Endothelial cell of umbilical vein (primary cell): ENCODE data around the gene HOXB4. TPM values are rescaled to one million over a fixed set of nuclear protein-coding genes. Genes with fewer than 3 reads are reported as not detected.

Source experiments
- BruUV-seq: library from RNA; stranded (reverse); fragments of 400-500 nt; replicated peaks from 2 replicates; lab custom pipeline; 2021; lab: Mats Ljungman, UMichigan
- CTCF ChIA-PET: fragments of 300-600, 350-600 bp; sonication (Branson Sonifier 250); formaldehyde crosslinking; loops from one replicate; lab custom pipeline; 2021; ENCODE audit warnings: antibody characterized with exemption, inconsistent platforms; lab: Charles Lee
- POLR2A ChIA-PET: fragments of 300-600, 350-600 bp; sonication (Branson Sonifier 250); formaldehyde crosslinking; loops from one replicate; lab custom pipeline; 2021; ENCODE audit warnings: antibody characterized with exemption, inconsistent platforms; lab: Charles Lee
- DNase-seq: peaks from one replicate; pipeline ENCODE4 v3.0.0-alpha.2; 2011; ENCODE audit warnings: low read depth, low spot score
- FAIRE-seq: peaks from 2 replicates; lab custom pipeline; 2011; peaks lifted over from hg19 to GRCh38; lab: Jason Lieb, UNC
- H2AFZ ChIP-seq: 2 replicates; pipeline ENCODE4 v1.6.0; 2012; ENCODE audit warnings: low read depth, low read length, control low read depth, inconsistent platforms
- H3K27ac ChIP-seq: 2 replicates; pipeline ENCODE4 v1.5.1; 2011; ENCODE audit warnings: low read depth, mild to moderate bottlenecking, control low read depth, low read length, moderate library complexity; ENCODE audit not compliant: insufficient read depth
- H3K27me3 ChIP-seq, 2 experiments: 2 replicates each; pipeline versions ENCODE4 v1.6.0 to v1.6.1; 2011; ENCODE audit warnings: low read length in 2 of 2, mixed read lengths in 1 of 2; ENCODE audit not compliant: control insufficient read depth in 2 of 2, insufficient read depth in 2 of 2
- H3K36me3 ChIP-seq, 2 experiments: 2 replicates in 1 of 2; 3 replicates in 1 of 2; pipeline ENCODE4 v1.5.1; 2011; ENCODE audit warnings: low read length in 2 of 2, mild to moderate bottlenecking in 1 of 2, moderate library complexity in 1 of 2; ENCODE audit not compliant: control insufficient read depth in 2 of 2, insufficient read depth in 2 of 2; ENCODE audit errors: extremely low read depth in 1 of 2
- H3K4me1 ChIP-seq: 3 replicates; pipeline ENCODE4 v1.5.1; 2011; ENCODE audit warnings: mild to moderate bottlenecking, low read length; ENCODE audit not compliant: control insufficient read depth, insufficient read depth; ENCODE audit errors: extremely low read depth
- H3K4me2 ChIP-seq: 2 replicates; pipeline ENCODE4 v1.6.1; 2011; ENCODE audit warnings: low read length, control low read depth, mixed read lengths; ENCODE audit not compliant: insufficient read depth
- H3K4me3 ChIP-seq, 3 experiments: fragments of 200-600 bp in 1 of 3; sonication (generic), shearing (Covaris generic) in 1 of 3; replicated peaks in 1 of 3; 2 replicates each; pipeline ENCODE4 v1.5.1; 2011 to 2016; ENCODE audit warnings: control low read depth in 3 of 3, low read length in 3 of 3, mild to moderate bottlenecking in 2 of 3, inconsistent platforms in 1 of 3, low read depth in 1 of 3, moderate library complexity in 1 of 3; ENCODE audit not compliant: insufficient read depth in 1 of 3
- H3K79me2 ChIP-seq: 2 replicates; pipeline ENCODE4 v1.6.0; 2012; ENCODE audit warnings: low read length, inconsistent platforms; ENCODE audit not compliant: control insufficient read depth, insufficient read depth
- H3K9ac ChIP-seq: replicated peaks from 2 replicates; pipeline ENCODE3; 2011; ENCODE audit warnings: low read length, control low read depth; ENCODE audit not compliant: insufficient read depth; ENCODE audit errors: extremely low read depth
- H3K9me1 ChIP-seq: replicated peaks from 3 replicates; pipeline ENCODE4 v1.6.0; 2011; ENCODE audit warnings: mild to moderate bottlenecking, low read length; ENCODE audit not compliant: control insufficient read depth, insufficient read depth; ENCODE audit errors: extremely low read depth
- H3K9me3 ChIP-seq: replicated peaks from 2 replicates; pipeline ENCODE4 v1.5.1; 2012; ENCODE audit warnings: low read length, inconsistent platforms; ENCODE audit not compliant: control insufficient read depth, insufficient read depth
- H4K20me1 ChIP-seq: replicated peaks from 2 replicates; pipeline ENCODE3; 2011; ENCODE audit warnings: mild to moderate bottlenecking, low read length; ENCODE audit not compliant: control insufficient read depth, insufficient read depth; ENCODE audit errors: extremely low read depth
- CTCF ChIP-seq, 2 donors: IDR thresholded peaks; 1 replicate in 1 of 2; 2 replicates in 1 of 2; pipeline ENCODE4 v1.5.1; 2011; ENCODE audit warnings: low read length in 2 of 2, mild to moderate bottlenecking in 2 of 2, moderate library complexity in 2 of 2, control low read depth in 1 of 2, inconsistent platforms in 1 of 2, low read depth in 1 of 2; ENCODE audit not compliant: insufficient read depth in 1 of 2; ENCODE audit errors: extremely low read depth in 1 of 2
- EZH2 ChIP-seq: IDR thresholded peaks from 2 replicates; pipeline ENCODE4 v1.6.1; 2012; ENCODE audit warnings: borderline replicate concordance, low read depth, mild to moderate bottlenecking, moderate library complexity, low read length, inconsistent platforms; ENCODE audit not compliant: severe bottlenecking
- FOS ChIP-seq: IDR thresholded peaks from 2 replicates; pipeline ENCODE4 v1.6.1; 2011; ENCODE audit warnings: mild to moderate bottlenecking, low read length, moderate library complexity, borderline replicate concordance; ENCODE audit not compliant: insufficient read depth
- JUN ChIP-seq: IDR thresholded peaks from 2 replicates; pipeline ENCODE4 v1.6.1; 2011; ENCODE audit warnings: borderline replicate concordance, low read depth; ENCODE audit not compliant: insufficient read length, insufficient read depth
- dilution Hi-C: fragments of 300-500 bp; cut with MboI; formaldehyde crosslinking; loops from one replicate; pipeline ENCODE4 v1.15.0; 2019; ENCODE audit warnings: low sequenced_read_pairs; ENCODE audit not compliant: extremely low pct_ligation_motif_present
- intact Hi-C: fragments of 100-400 bp; cut with micrococcal nuclease; formaldehyde crosslinking; loops from one replicate; pipeline ENCODE4 v1.10.0; 2022
- polyA plus RNA-seq, 4 experiments: library from polyadenylated mRNA; depleted of rRNA in 3 of 4; stranded (reverse) in 3 of 4; unstranded in 1 of 4; fragments of >200 nt; gene quantifications; 2 replicates each; pipeline versions ENCODE4 v1.2.1 to v1.2.3, GENCODE V29; 2011 to 2012; ENCODE audit warnings: missing spikeins in 1 of 4
- total RNA-seq: library from RNA; stranded (reverse); gene quantifications from 2 replicates; pipeline ENCODE4 v1.2.3, GENCODE V29; 2021
- TF ChIP-seq, protein P1 (sequence below): IDR thresholded peaks from 2 replicates; pipeline ENCODE4 v1.6.1; 2011; ENCODE audit not compliant: insufficient read depth, insufficient read length

The HOXB4 gene
- total and polyA plus RNA-seq, 2 donors (not counting 3 experiments of a cell fraction or from before 2014, with no cell fraction given): 4.6 to 13.1 TPM

DNA sequence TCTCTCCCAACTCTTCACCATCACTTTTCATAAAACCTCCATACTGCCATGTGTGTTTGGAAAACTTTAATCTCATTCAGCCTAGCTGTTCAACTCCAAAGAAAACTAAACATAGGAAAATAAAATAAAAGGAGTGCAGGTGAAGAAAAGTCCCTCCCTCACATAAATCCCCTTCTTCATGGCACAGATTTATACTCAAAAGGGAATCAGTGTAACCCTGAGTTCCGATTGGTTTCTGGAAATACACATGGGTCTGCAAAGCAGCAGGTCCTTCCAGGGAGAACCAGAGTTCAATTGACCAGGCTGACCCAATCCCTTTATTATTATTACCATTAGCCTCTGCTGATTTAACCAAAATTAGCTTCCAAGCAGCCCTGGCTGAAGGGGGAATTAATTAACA is 24.3 kb downstream of the HOXB4 start:
- no TSS peak for BruUV-seq
- peaks cover 55% of the 10 kb centered on the region for H3K79me2 ChIP-seq
- DNase-seq: no peak
- CTCF ChIA-PET: no interaction called here
- H3K36me3 ChIP-seq: peaks cover 10 to 14% of the 10 kb centered on the region in 2 experiments
- TF ChIP-seq, protein P1, sequence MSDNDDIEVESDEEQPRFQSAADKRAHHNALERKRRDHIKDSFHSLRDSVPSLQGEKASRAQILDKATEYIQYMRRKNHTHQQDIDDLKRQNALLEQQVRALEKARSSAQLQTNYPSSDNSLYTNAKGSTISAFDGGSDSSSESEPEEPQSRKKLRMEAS: no peak
- TF ChIP-seq FOS (no peak), CTCF (IDR thresholded peaks at IDR 0.05; ENCODE audit: extremely low read depth in 1 of 2, insufficient read depth in 1 of 2, low read depth in 1 of 2, low read length in 2 of 2) (no peak), JUN (no peak), EZH2 (no peak)
- dilution Hi-C loops (no loop called here), intact Hi-C loops (loop anchor here (1.0 kb wide), 1 partner anchor 9 kb away; the partner anchor contains the start of gene HOXB2)
- FAIRE-seq: no peak
- no peak overlapping the region for H2AFZ ChIP-seq
- H3K9me1 ChIP-seq: no peaks in the 10 kb centered on the region
- no peaks in the 10 kb centered on the region for H3K27me3 ChIP-seq
- H3K9ac ChIP-seq: no peak overlapping the region
- no peak overlapping the region for H3K4me3 ChIP-seq
- no peaks in the 10 kb centered on the region for H4K20me1 ChIP-seq
- H3K4me2 ChIP-seq: no peak overlapping the region
- POLR2A ChIA-PET: no interaction called here
- H3K9me3 ChIP-seq: no peaks in the 10 kb centered on the region
- peaks cover 31% of the 10 kb centered on the region for H3K4me1 ChIP-seq
- H3K27ac ChIP-seq: no peak overlapping the region
